COLO829 (cell line): Measurements from ENCODE around the gene CFAP410.

Experiments
- DNase-seq: peaks from one replicate; pipeline ENCODE4 v3.0.0; 2012; ENCODE audit warnings: low spot score

CFAP410 gene

DNA sequence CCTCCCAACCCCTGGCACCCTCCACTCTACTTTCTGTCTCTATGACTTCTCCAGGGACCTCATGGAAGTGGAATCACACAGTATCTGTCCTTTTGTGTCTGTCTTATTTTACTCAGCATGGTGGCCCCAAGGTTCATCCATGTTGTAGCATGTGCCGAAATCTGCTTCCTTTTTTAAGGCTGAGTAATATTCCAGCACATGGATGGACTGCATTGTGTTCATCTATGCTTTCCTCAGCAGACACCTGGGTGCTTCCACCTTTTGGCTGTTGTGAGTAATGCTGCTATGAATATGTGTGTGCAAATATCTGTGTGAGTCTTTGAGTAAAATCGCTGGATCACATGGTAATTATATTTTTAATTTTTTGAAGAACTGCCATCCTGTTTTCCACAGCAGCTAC, 40.9 kb downstream of the CFAP410 start:
- no peak for DNase-seq

DNA sequence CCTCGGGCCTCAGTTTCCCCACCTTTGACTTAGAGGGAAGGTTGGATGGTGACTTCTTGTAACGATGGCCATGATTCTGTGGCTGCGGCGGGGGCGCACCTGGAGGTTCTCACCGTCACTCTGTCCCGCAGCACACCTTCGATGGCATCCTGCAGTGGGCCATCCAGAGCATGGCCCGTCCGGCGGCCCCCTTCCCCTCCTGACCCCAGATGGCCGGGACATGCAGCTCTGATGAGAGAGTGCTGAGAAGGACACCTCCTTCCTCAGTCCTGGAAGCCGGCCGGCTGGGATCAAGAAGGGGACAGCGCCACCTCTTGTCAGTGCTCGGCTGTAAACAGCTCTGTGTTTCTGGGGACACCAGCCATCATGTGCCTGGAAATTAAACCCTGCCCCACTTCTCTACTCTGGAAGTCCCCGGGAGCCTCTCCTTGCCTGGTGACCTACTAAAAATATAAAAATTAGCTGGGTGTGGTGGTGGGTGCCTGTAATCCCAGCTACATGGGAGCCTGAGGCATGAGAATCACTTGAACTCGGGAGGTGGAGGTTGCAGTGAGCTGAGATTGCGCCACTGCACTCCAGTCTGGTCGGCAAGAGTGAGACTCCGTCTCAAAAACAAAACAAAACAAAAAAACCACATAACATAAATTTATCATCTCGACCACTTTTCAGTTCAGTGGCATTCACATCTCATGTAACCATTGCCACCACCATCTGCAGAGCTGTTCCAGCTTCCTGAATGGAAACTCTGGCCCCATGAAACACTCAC, 41.5 kb downstream of the CFAP410 start:
- DNase-seq: peak; percentile 83

GRCh38 chr21:44296916-44297315, 42.3 kb downstream of the CFAP410 start:
- no peak for DNase-seq

DNA sequence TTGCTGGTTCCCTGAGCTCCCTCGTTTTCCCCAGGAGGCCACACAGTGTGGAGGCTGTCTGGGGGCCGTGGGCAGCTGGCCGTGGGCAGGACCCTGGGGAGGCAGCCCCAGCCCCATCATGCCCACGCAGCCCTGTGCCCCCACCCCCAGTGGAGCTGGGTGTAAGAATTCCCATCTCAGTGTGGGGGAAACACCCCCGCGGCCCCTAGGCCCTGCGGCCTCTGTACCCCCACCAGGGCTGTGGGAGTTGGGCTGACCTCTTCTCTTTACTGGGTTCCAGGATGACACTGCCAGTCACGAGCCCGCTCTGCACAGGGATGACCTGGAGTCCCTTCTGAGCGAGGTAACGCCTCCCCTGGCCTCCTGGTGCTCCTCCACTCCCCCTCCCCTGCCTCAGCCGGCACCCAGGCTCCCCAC, 43.1 kb downstream of the CFAP410 start:
- DNase-seq: no peak

DNA sequence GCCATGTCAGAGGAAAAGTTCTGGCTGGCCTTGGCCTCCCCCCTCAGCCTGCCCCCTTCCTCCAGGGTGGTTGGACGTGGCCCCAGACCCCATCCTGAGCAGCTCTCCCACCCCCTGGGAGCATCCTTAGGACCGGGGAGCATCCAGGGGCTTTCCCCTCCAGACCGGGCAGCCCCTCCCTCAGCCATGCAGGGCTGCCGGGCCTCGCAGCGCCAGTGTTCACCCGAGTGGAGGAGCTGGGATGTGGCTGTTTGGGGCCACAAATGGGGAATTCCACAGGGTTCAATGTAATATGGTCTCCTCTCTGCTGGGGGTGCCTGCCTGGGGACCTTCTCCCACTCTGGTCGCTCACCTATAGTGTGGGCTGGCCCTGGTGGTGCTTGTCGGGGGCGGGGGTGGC, 43.5 kb downstream of the CFAP410 start:
- DNase-seq: no peak

DNA sequence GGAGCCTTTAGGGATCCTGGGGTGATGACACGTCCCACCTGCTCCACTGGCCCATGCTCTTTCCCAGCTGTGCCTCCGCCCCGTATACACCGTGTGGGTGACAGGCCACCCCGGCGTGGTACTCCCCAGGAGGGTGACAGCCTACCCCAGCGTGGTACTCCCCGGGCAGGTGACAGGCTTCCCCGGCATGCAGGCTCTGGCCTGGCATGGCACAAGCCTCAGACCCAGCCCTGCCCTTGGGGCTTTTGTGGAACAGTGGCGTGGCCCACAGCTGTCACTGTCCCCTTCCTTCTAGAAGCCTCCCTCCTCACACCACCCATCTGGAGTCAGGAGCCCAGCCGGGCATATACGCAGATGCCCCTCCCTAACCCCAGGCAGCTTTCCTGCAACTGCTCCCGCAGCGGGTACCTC, 44.0 kb downstream of the CFAP410 start:
- no peak for DNase-seq

- no peak for DNase-seq
These were observed 44.6 kb downstream of the CFAP410 start for GRCh38 chr21:44294391-44295162.

DNA sequence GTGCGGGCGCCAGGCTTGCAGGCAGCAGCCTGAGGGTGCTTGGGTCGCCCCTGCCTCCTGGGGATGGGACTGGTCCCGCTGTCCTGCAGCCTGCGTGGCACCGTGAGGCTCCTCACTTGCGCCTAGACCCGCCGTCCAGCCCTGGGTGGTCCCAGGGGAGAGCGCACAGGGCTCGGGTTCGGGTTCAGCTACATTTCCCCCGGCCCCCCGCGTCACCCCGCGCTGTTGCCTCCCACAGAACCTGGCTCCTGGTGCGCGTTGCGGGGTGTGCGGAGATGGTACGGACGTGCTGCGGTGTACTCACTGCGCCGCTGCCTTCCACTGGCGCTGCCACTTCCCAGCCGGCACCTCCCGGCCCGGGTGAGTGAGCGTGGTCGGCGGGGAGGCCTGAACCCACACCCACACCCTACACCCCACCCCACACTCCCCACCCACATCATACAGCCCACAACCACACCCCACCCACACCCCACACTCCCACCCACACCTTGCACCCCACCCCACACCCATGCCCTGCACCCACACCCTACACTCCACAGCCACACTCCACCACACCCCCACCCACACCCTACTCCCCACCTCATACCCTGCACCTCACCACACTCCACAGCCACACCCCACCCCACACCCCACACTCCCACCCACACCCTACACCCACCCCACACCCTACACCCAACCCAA, 45.5 kb downstream of the CFAP410 start:
- no peak for DNase-seq

DNA sequence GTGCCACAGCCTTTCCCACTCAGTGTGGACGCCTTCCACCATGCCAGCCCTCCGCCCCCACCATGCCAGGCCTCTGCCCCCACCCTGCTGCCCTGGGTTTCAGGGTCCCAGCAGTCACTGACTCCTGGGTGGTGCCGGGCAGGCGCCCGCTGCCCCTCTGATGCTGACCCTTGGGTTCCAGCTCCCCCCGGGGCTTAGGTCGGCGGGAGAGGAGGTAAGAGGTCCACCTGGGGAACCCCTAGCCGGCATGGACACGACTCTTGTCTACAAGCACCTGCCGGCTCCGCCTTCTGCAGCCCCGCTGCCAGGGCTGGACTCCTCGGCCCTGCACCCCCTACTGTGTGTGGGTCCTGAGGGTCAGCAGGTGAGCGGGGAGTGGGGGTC, 46.4 kb downstream of the CFAP410 start:
- DNase-seq: no peak

GRCh38 chr21:44291936-44292811, 47.0 kb downstream of the CFAP410 start:
- peak; percentile 11 for DNase-seq

DNA sequence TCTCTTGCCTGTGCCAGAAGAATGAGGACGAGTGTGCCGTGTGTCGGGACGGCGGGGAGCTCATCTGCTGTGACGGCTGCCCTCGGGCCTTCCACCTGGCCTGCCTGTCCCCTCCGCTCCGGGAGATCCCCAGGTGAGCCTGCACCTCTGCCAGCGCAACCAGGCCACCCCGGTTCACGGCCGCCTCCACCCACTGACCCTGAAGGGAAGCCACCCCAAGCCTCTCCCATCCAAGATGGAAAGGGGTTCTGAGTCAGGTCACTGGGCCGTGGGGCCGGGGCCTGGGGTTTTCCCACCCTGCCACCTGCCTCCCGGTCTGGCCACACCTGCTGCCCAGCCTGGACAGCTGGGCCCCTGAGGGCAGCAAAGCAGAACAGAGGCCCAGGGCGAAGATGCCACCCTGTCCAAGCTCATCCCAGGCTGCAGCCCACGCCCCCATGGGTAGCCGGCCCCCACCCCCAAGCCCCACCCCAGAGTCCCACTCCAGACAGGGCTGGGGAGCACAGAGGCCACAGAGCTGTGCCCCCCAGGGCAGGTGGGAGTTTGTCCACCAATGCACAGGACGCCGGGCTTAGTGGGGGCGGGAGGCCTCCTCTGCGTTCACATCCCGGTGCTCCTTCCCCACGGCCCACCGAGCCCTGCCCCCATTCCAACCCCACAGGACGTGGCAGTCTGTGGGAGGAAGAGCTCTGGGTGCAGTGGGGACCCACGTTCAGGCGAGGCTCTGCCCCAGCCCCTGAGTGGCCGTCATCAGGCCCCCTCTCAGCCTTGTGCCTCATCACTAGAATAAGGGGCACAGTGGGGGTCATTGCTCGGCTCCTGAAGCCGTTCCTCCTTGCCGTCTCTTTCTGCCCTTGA, 47.9 kb downstream of the CFAP410 start:
- no peak for DNase-seq

DNA sequence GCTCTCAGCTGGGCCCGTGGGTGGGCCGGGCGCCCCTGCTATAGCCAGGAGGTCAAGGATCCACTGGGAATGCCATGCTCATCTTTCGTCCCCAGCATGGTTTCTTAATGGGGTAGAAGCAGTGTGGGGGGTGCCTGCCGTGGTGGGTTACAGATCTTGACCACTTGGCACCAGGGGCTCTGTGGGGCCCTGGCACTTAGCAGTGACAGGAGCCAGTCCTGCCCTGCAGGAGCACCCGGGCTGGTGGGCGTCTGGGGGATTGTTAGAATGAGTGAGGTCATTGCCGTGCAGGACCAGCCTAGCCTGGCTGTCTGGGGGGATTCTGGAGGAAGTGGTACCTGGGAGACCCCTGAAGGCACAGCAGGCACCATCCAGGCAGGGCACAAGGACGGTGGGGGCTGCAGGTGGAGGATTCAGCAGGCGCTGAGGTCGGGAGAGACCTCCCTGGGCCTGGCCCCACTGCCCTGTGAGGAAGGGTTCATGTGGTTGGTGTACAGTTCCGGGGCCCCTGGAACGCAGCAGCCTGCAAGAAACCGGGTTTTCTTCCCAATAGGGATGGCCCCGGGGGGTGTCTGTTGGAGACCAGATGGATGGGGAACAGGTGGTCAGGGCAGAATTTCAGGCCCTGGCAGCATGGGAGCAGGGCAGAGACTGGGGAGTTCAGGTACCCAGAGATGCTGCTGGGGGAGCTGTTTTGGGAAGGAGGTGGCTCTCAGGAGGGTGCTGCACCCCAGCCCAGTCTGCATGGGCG, 48.7 kb downstream of the CFAP410 start:
- DNase-seq: no peak

GRCh38 chr21:44289381-44290010, 49.7 kb downstream of the CFAP410 start:
- DNase-seq: no peak

DNA sequence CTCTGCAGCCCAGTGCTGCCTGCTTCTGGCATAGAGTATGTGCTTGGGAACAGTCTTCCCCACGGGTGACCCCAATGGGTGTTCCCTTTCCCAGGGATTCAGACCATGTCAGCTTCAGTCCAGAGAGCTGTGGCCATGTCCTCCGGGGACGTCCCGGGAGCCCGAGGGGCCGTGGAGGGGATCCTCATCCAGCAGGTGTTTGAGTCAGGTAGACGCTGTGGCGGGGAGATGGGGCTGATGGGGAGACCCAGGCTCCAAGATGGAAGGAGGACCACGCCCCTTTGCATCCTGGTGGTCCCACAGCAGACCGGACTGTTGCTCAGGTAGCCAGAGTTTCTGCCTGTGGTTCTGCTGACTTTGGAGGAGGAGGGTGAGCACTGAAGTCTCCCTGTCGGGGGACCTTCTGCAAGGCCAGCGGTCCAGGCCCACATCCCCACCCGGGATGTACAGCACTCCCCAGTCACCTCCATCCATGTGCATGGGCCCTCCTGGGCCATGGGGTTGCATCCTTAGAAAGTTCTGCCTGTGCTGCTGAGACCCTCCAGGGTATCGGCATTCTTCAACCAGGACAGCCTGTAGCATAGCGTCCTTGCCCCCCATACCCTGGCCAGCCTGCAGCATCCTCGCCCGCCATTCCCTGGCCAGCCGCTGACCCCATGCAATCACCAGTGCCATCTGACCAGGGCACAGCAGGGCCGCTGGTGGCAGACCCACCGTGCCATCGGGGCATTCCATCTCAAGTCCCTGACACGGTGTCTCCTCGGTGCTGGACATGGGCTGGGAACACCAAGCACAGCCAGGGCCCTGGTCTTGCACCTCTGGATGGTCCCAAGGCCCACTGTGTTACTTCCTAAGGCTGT, 50.7 kb downstream of the CFAP410 start:
- no peak for DNase-seq

DNA sequence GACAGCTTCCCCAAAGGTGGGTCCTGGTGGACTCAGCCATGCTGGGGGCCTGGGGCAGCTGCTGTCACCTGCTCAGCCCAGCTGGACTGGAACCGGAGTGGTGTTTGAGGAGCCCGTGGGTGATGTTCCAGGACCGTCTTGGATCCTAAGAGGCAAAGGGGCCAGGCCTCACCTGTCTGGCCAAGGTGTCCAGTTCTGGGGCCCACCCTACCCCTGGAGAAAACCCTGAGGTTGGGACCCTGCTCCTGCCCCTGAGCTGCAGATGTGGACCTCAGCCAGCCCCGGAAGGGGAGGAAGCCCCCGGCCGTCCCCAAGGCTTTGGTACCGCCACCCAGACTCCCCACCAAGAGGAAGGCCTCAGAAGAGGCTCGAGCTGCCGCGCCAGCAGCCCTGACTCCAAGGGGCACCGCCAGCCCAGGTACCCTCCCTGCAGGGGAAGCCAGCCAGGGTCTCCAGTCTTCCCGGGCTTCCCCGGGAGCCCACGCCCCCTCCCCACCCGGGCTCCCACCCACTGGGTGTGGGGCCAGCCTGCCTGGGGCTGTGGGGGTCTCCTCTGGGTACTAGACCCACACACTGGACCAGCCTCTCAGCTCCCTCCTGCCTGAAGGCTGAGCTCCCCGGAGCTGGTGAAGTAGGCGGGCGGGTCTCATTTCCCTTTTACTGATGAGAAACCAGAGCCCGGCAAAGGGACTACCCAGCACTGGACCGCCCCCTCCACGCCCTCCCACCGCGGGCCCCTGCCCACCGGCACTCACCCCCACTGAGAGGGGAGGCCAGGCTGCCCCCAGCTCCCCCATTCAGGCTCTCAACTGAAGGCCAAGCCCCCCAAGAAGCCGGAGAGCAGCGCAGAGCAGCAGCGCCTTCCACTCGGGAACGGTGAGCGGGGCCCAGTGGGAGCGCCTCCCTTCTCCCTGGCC, 52.2 kb downstream of the CFAP410 start:
- no peak for DNase-seq

DNA sequence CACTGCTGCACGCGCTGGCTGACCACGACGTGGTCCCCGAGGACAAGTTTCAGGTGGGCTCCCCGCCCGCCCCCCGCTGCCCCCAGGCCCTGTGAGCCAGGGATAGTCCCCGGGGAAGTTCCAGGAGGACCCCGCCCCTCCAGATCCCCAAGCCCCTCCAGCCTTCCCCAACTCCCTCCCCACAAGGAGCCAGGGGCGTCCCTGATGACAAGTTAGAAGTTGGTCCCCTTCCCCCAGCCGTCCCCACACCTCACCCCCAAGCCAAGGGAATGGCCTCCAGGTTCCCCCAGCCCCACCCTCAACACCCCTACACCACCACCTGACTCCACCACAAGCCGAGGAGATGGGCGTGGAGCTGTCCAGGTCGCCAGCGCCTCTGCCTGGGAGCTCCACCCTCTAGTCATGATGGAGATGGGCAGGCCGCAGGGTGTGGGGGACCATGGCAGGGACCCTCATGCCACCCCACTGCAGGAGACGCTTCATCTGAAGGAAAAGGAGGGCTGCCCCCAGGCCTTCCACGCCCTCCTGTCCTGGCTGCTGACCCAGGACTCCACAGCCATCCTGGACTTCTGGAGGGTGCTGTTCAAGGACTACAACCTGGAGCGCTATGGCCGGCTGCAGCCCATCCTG, 53.0 kb downstream of the CFAP410 start:
- DNase-seq: no peak
